Measurements from ENCODE around the gene ATE1.
"Not testable (repeated sequence)": the region's sequence is repeated elsewhere in the genome, so short reads cannot be mapped to it uniquely, and the experiment has no call there.

ATE1 gene

DNA sequence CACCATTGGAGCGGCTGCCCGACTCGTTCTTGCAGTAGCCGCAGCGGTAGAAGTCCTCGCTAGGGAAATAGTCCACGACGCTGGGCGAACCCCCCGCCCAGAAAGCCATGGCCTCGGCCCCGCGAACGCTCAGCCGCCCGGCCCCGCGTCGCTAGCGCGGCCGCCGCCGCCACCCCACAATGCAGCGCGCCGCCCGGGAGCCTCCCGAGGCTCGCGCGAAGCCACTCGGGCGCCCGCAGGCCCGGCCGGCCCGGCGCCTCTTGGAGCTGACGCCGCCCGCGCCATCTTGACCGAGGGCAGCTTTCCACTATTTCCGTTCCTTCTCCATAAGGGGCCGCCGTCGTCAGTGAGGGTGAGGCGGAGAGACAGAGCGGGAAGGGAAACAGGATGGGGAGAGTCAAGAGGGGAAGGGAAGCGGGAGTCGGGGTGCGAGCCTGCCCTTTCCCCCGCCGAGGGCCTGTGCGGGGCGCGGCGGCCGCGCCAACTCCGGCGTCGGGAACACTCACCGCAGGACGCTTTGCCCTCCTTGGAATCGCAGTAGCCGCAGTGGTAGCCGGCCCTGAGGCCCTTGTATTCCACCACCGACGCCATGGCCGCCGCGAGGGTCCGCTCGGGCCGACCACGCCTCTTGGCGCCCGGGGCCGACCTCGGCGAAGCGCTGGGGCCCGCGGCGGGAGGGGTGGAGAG is at the start of gene ATE1:
Gene ATE1, minus strand, starts transcription at position 191 of the 687 bp plus-strand sequence. Its CDS starts 82 bp downstream, at position 109.
- DNase-seq = peak; percentile 87 to 95

DNA sequence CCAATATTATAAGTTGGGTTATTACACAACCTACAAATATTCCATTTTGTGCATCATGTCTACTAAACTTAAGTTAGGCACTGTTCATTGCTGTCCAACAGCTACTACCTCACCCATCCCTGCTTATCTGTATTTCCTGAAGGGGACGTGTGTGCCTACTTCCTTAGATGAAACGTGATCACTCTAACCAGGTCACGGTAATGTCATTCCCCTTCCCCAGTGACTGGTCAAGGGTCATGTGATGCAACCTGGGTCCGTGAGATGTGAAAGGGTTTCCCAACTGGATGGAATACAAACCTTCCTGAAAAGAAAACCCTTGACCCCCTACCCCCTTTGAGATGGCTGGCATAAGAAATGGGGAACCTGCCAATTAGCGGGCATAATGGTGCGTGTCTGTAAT is 48.8 kb upstream of the ATE1 start:
- no peak for DNase-seq

DNA sequence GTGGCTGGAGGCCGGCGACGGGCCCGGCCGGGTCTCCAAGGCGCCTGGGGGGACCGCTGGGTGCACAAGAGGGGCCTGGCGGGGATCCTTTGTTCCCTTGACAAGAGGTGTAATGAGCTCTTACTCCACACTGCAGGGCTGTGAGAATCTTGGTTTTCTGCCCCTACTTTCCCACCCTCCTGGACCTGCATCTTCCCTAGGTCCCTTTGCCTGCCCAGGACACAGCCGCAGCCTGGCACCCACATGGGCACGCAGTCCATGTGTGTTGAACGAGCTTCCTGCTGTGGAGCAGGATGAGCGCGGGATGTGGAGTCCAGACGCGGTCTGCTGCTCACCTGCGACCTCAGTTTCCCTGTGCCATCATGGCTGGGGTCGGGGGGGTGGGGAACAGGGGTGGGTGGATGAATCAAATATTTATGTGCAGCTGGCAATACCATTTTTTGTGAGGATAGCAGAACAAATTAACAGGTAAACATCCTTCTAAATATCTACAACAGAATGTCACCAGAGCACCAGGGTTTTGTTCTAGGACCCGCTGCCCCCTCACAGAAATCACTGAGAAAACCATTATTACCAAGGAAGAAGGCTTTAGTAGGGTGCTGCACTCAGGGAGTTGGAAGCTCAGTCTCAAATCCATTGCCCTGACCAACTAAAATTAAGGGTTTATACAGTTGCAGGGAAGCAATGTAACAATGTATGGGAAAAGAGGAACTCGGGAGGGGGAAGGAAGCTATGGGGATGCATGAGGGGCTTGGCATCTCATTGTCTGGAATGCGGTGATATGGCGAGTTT is 47.7 kb upstream of the ATE1 start:
- DNase-seq = no peak

DNA sequence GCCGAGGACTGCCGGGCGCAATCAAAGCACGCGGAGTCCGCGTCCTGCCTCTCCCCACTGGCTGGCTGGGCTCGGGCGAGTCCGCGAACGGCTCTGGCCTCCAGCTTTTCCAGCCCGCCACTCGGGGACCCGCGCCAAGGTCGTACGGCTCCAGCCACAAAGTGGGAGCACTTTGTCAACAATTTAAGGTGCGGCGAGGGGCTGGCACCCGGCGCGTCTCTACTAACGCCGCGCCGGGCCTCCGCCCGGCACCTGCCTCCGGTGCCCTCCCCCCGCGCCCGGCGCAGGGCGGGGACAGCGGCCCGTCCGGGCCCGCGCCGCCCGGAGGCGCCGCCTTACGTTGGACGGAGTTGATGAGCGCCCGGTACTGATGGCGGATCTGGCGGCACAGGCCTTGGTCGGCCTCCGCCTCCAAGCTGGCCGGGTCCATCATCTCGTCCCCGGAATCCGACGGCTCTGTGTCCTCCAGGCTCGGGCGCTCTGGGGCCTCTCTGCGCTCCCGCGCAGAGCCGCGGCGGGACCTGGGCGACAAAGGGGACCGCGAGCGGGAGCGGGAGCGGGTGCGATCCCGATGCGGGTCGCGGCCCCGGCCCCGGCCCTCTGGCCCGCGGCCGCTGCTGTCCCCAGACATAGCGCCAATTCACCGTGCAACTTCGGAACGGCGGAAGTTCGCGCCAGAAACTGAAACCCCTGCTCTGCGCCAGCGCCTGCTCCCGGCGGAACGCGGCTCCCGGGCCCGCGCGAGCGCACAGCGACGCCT is 46.9 kb upstream of the ATE1 start, which contains the start of gene NSMCE4A:
Gene NSMCE4A, minus strand, starts transcription at position 683 of the 760 bp plus-strand sequence. Its CDS starts 52 bp downstream, at position 631.
- peak; percentile 57 to 73 for DNase-seq

DNA sequence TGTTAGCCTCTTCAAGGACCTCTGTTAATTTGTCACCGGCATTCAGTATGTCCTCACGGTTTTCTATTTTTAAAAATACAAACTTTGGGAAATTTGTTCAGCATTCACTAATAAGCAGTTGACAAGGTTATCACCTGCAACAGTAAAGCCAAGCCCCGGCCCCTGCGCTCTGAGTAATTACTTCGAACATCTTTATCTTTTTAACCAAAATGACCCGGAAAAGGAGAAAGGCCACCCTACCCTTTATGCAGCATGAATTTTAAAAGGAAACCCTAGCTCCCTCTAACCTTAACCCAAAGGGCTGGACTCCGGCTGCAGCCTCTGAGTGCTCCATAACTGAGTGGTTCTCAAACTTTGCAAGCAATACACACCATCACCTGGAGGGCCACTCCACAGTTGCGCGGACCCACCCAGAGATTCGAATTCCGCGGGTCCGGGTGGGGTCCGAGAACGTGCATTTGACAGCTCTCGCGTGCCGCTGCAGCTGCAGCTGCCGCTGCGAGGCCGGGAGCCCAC is 46.2 kb upstream of the ATE1 start:
- no peak for DNase-seq

DNA sequence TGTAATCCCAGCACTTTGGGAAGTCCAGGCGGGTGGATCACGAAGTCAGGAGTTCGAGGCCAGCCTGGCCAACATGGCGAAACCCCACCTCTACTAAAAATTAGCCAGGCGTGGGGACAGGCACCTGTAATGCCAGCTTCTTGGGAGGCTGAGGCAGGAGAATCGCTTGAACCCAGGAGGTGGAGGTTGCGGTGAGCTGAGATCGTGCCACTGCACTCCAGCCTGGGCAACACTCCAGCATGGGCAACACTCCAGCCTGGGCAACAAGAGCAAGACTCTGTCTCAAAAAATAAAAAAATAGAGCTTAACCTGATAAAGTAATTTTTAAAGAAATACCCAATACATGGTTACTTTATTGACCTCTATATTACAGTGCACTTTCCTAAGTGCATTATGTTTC is 41.3 kb upstream of the ATE1 start:
- DNase-seq = not testable (repeated sequence)

DNA sequence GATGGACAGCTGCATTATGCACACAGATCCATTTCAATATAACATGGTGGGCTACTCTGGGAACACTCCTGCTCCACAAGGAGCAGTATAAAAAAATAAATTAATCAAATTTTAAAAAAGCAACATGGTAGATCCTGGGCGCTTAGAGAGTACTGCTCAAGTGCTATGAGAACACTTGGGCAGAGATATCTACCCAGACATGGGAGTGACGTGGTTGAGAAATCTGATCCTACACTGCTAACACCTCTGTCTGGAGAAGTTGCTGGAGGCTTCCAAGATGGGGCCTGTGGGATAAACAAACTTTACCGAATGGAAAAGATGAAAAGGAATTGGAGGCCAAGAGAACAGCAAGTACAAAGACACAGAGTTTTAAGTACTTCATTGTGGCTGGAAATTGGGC is 38.2 kb upstream of the ATE1 start:
- DNase-seq = no peak

DNA sequence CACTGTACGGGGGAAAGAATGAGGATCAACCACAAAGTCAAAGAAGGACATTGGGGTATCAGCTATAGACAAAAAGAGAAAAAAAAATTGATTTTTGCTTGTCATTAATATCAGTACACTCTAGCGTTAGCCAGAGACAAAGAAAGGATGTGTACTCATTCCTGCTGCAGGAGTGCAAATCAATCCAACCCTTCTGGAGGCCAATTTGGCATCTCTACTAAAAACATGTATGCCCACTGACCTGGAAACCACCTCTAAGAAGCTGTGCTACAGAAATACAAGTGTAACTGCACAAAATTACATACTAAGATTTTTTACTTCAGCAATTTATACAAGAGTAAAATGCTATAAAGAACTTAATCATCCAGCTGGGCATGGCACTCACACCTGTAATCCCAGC is 33.6 kb upstream of the ATE1 start:
- no peak for DNase-seq

DNA sequence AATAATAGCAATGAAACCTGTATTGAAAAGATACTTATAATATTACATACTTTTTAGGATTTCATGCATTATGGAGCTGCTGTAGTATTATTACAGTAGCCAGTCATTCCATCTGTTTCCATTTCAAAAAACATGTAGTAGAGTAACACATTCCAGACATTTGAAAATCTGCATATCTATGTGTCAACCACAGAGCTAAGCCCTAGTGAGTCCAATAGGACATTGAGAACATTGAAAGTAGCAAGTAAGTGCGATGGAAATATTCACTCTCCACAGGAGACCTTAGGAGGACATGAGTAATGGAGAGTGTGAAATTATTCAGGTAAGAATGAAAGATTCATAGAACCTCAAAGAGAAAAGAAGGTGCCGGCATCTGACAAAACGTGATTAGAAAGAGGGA is 31.8 kb upstream of the ATE1 start:
- DNase-seq = no peak

DNA sequence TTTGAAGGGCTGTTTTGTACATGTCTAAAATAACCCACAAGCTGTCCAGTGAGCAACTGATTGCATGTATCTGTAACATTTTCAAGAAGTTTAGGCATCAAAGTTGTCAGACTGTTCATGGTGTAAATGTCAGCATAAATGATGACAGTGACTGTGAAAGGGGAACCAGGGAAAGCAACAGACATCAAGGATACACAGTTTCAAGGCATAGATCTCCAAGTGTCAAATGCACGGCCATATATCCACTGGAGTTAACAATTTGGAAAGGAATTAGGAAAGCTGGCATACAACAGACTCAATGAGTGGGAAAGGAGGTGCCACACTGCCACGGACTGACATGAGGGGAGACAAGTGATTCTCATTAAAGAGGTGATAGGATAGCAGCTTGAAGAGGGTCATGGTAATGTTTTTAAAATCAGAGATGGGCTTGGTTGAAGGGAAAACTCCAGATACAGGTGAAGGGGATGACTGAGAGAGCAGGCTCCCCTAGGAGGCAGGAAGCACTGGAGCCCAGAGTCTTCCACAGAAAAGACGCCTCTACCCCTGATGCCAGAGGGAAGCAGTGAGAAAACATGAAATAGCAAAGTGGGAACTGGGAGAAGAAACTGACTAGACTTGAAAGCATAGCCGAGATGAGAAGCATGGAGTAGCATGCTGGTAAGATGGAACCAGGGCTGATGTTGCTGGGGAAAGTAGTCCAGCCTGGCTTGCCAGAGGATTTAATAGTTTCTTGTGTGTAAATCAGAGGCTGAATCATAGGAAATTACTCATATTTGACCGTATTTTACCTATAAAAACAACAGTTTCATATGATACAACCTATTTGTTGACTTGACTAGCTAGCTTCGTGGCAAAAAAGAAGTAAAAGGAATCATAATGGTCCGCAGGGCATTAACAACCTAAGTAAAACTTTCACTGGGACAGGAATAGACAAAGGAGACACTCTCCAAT is 28.6 kb upstream of the ATE1 start:
- DNase-seq = no peak

DNA sequence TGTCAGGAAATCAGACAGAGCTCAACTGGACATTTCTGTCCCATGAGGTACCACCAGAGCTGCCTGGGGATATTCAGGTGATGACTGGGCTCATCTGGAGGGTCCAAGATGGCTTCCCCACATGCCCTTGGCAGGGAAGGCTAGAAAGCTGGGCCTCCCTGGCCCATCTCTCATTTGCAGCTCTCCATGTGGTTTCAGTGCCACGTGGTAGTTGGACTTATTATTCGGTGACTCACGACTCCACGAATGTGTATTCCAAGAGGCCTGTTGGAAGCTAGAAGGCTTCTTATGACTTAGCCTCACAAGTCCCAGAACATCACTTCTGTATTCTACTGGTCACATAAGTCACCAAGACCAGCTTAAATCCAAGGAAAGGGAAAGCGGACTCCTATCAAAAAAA is 24.4 kb upstream of the ATE1 start:
- DNase-seq = no peak

DNA sequence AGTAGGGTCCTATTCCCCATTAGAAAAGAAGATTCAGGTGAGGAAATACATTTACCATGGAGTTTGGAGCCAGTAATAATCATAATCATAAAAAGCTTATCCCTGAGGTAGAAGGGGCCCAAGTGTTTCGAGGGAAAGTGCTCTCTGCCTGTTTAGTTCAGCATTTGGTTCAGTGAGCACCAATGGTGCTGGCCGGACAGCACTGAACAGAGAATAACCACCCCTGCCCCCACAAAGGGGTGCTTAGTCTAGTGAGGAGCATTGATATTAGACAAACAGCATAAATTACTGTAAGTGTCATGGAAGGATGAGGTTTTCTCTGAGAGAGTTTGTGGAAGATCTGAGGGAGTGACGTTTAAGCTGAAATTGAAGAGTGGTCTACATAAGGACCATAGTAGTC is 21.6 kb upstream of the ATE1 start:
- DNase-seq = no peak

DNA sequence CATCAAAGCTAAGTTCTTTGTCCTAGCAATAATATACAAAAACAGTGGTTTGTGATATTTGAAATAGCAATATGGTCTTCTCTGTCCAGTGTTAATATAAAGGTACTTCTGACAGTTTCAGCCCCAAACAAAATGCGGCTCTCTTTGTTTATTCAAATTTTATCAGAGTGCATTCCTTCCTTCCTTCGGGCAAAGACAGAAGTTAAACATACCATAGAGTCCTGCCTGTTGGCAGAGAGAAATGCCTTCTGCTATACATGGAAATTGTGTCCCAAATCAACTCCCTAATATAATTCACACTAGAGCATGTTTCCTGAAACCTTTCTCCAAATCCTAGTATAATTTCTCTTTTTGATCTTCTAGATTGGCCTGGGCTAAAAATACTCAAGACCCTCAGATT is 21.2 kb upstream of the ATE1 start:
- no peak for DNase-seq

DNA sequence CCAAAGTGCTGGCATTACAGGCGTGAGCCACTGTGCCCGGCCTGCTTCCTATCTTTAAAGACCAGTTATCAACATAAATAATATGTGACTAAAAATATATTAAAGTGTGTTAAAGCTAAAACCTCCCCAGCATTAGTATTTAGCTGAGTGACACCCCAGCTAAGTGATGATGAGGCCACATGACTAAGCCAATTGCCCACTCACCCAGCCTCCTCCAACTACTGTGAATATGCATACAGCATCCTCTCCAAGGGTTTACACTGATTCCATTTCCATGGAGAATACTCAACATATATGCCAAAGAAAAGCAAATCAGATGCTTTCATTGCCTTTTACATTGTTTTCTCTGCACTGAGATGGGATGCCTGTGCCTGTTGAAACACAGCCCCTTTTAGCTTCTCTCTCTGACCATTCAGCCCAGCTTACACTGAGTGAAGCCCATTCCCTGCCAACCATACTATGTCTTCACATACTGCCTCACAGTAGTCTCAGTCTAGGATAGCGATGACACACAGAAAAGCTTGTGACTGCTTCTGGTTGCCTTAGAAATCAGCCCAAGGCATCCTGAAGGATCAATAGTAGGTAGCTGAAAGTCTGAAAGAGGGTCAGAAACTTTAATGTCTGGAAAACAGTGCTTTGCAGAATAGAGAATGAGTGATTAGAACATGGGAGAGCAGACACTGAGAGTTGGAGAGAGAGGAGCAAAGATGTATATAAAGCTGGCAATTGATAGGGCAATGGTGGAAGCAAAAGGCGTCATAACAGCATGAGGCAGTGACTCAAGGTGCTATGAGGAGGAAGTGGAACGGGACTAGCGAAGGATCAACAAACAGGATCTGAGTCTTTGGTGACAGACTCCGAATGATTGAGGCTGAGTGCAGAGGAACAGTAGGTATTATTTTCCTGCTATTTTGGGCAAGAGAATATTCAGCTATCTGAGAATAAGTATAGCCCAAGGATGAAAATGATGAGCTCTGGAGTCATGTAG is 19.8 kb upstream of the ATE1 start:
- no peak for DNase-seq

DNA sequence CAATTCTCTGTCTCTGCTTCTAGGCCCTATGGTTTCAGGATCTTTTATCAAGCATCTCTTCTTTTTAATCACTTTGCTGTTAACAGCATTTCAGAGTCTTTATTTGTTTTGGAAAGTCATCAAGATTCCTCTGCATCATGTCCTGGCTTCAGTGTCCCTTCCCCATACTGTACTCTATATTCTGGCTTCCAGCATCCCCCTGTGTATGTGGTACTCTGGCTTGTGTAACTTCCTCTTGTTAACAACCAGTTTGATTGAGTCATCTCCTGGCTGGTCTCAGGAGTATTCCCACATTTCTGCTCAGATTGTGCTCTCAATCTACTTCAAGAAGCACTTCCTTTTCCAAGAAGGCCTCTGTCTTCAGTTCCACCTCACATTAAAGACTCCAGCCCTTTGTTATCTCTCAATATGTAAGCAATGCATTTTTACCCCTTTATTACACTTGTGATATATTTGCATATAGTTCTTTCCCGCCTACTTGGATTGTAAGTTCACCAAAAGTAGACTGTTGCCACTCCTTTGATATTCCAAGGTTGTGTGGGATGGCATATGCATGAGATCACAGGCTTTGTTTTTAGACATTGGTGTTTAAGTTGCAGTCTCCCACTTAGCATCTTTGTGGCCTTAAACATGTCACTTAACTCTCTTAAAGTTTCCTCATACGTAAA is 15.1 kb upstream of the ATE1 start:
- no peak for DNase-seq

DNA sequence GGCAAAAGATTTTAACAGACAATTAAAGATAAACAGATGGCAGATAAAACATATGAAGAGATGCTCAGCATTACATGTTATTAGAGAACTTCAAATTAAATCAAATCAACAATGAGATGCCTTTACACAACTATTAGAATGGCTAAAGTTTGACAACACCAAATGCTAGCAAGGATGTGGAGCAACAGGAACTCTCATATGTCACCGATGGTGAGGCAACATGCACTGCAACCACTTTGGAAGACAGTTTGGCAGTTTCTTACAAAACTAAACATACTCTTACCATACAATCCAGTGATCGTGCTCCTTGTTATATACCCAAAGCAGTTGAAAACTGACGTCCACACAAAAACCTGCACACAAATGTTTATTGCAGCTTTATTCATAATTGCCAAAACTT is 13.7 kb upstream of the ATE1 start:
- no peak for DNase-seq

DNA sequence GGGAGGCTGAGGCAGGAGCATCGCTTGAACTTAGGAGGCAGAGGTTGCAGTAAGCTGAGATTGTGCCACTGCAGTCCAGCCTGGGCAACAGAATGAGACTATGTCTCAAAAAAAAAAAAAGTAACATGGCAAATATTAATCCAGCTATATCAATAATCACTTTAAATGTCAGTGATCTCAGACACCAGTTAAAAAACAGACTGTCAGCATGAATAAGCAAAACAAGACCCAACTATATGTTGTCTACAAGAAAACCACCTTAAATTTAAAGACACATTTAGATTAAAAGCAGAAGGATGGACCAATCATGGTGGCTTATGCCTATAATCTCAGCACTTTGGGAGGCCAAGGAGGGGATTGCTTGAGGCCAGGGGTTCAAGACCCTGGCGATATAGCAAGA is 8.5 kb upstream of the ATE1 start:
- no peak for DNase-seq

DNA sequence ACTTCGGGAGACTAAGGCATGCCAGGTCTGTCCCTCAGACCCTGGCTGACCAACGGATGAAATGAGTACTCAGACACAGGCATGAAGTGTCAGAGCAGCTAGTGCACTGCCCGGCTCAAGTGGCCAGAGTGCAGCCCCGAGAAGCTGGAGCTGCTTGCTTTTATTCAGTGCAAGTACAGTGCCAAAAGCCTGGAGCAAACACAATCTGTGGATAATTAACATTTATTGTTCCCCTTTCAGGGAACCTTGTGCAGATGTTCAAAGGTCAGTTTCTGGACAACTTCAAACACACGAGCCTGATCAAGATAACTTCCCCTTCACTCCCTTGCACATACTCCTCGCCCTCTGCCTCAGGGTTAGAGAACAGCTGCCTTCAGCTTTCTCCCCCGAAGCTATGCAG is 7.9 kb upstream of the ATE1 start:
- no peak for DNase-seq

DNA sequence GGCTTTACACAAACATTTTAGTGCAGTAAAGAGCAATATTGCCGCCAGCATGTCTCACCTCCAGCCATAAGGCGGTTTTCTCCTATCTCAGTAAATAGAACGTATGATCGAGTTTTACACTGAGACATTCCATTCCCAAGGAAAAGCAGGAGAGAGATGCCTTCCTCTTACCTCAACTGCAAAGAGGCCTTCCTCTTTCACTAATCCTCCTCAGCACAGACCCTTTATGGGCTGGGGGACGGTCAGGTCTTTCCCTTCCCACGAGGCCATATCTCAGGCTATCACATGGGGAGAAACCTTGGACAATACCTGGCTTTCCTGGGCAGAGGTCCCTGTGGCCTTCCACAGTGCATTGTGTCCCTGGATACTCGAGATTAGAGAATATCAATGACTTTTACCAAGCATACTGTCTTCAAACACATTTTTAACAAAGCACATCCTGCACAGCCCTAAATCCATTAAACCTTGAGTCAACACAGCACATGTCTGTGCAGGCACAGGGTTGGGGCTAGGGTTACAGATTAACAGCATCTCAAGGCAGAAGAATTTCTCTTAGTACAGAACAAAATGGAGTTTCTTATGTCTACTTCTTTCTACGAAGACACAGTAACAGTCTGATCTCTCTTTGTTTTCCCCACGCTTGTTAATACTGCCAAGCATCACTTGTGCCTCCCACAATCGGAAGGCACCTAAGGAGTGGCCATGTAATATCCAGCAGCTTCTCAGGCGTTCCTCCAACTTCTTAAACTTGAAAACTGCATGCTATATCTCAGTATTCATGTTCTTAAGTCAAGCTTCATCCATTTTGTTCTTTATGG is 2.6 kb upstream of the ATE1 start:
- DNase-seq = not testable (repeated sequence)

All from hippocampal formation (tissue), 2 donors.